Large intestine (tissue), 3 donors: ENCODE results near the gene ARL6IP1. TPM values are rescaled to one million over a fixed set of nuclear protein-coding genes. Genes with fewer than 3 reads are reported as not detected.
"Not testable (repeated sequence)": the region's sequence is repeated elsewhere in the genome, so short reads cannot be mapped to it uniquely, and the experiment has no call there.

Experiments used
- DNase-seq, 2 donors: peaks; one replicate each; pipeline versions ENCODE4 v3.0.0 to v3.0.0-alpha.2; 2013
- H3K27ac ChIP-seq: one replicate; pipeline ENCODE4 v1.5.1; 2013; ENCODE audit warnings: low read length
- H3K27me3 ChIP-seq: 2 replicates; pipeline ENCODE4 v1.6.1; 2013; ENCODE audit warnings: low read length; ENCODE audit not compliant: control insufficient read depth, insufficient read depth
- H3K36me3 ChIP-seq: 2 replicates; pipeline ENCODE4 v1.6.1; 2013; ENCODE audit warnings: low read length; ENCODE audit not compliant: control insufficient read depth, insufficient read depth
- H3K4me1 ChIP-seq: one replicate; pipeline ENCODE4 v1.6.1; 2013; ENCODE audit warnings: low read length; ENCODE audit not compliant: control insufficient read depth, insufficient read depth
- H3K4me3 ChIP-seq: one replicate; pipeline ENCODE4 v1.5.1; 2013; ENCODE audit warnings: low read length
- H3K9me3 ChIP-seq: one replicate; pipeline ENCODE4 v1.6.1; 2013; ENCODE audit warnings: mild to moderate bottlenecking, low read depth, low read length, moderate library complexity; ENCODE audit not compliant: control insufficient read depth
- WGBS: methylation state at CpG from one replicate; pipeline ENCODE4 v1.1.5; 2013; ENCODE audit warnings: low lambda C conversion rate; ENCODE audit not compliant: insufficient coverage; 5-methylcytosine and 5-hydroxymethylcytosine counted together
- polyA plus RNA-seq: library from polyadenylated mRNA; unstranded; fragments of 120-200 nt; gene quantifications from one replicate; pipeline ENCODE4 v1.2.1, GENCODE V29; 2013

ARL6IP1 gene
- polyA plus RNA-seq, 1 donor = 243 TPM

- not testable (repeated sequence) for DNase-seq, H3K27ac ChIP-seq, H3K4me1 ChIP-seq, H3K27me3 ChIP-seq, H3K4me3 ChIP-seq, H3K36me3 ChIP-seq, H3K9me3 ChIP-seq
- WGBS = no CpG with 5 or more reads among the region's 7 CpGs
Observed at GRCh38 chr16:18767217-18767616, 34.1 kb downstream of the ARL6IP1 start.

GRCh38 chr16:18762713-18763112 lies 38.6 kb downstream of the ARL6IP1 start:
- DNase-seq, H3K4me1 ChIP-seq, H3K9me3 ChIP-seq, H3K4me3 ChIP-seq, H3K36me3 ChIP-seq, H3K27me3 ChIP-seq, H3K27ac ChIP-seq: not testable (repeated sequence)
- no CpG with 5 or more reads among the region's 5 CpGs for WGBS

GRCh38 chr16:18759598-18760520 lies 41.5 kb downstream of the ARL6IP1 start:
- not testable (repeated sequence) for H3K4me1 ChIP-seq, H3K27ac ChIP-seq, H3K27me3 ChIP-seq, H3K9me3 ChIP-seq, H3K4me3 ChIP-seq, H3K36me3 ChIP-seq
- DNase-seq = peak in 1 of 2 donors; percentile 2
- no CpG with 5 or more reads among the region's 21 CpGs for WGBS

GRCh38 chr16:18757960-18758660 lies 43.2 kb downstream of the ARL6IP1 start:
- H3K27me3 ChIP-seq, H3K4me3 ChIP-seq, H3K36me3 ChIP-seq, H3K27ac ChIP-seq, DNase-seq, H3K9me3 ChIP-seq, H3K4me1 ChIP-seq: not testable (repeated sequence)
- WGBS = no CpG with 5 or more reads among the region's 10 CpGs

GRCh38 chr16:18756639-18757038 lies 44.7 kb downstream of the ARL6IP1 start:
- not testable (repeated sequence) for H3K9me3 ChIP-seq, H3K27me3 ChIP-seq, H3K27ac ChIP-seq, H3K4me3 ChIP-seq, H3K4me1 ChIP-seq, DNase-seq, H3K36me3 ChIP-seq
- WGBS = no CpG with 5 or more reads among the region's 9 CpGs

GRCh38 chr16:18742870-18743269 lies 58.5 kb downstream of the ARL6IP1 start:
- not testable (repeated sequence) for H3K27me3 ChIP-seq, H3K36me3 ChIP-seq, H3K27ac ChIP-seq, DNase-seq, H3K4me1 ChIP-seq, H3K9me3 ChIP-seq, H3K4me3 ChIP-seq
- no CpG with 5 or more reads among the region's 8 CpGs for WGBS

Other genes starting within 250 kb of the ARL6IP1 start
- 130 TPM for gene NOMO2, start 239.5 kb downstream of the ARL6IP1 start, polyA plus RNA-seq
- 2,824 TPM for gene RPS15A, start 11.2 kb downstream of the ARL6IP1 start, polyA plus RNA-seq
- gene SMG1, start 124.9 kb upstream of the ARL6IP1 start, polyA plus RNA-seq = 41.5 TPM
- gene TMC7, start 182.4 kb upstream of the ARL6IP1 start, polyA plus RNA-seq = 7.7 TPM